ENCODE results near the gene SPTLC1.
"Not testable (repeated sequence)": the region's sequence is repeated elsewhere in the genome, so short reads cannot be mapped to it uniquely, and the experiment has no call there.

Gene SPTLC1

DNA sequence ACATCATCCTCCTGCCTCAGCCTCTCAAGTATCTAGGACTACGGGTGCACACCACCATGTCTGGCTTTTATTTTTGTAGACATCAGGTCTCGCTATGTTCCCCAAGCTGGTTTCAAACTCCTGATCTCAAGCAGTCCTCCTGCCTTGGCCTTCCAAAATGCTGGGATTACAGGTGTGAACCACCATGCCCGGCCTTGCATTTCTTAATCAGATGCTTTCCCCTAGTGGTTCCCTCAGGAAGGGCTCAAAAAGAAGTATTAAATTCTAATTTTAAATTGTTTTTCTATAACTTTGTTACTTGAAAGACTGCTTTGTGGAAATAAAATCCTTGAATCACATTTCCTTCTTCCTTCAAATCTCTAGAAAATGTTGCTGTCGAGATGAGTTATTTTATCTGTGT, 85.7 kb downstream of the SPTLC1 start:
- DNase-seq (ENCODE audit: low read depth), result no peak

DNA sequence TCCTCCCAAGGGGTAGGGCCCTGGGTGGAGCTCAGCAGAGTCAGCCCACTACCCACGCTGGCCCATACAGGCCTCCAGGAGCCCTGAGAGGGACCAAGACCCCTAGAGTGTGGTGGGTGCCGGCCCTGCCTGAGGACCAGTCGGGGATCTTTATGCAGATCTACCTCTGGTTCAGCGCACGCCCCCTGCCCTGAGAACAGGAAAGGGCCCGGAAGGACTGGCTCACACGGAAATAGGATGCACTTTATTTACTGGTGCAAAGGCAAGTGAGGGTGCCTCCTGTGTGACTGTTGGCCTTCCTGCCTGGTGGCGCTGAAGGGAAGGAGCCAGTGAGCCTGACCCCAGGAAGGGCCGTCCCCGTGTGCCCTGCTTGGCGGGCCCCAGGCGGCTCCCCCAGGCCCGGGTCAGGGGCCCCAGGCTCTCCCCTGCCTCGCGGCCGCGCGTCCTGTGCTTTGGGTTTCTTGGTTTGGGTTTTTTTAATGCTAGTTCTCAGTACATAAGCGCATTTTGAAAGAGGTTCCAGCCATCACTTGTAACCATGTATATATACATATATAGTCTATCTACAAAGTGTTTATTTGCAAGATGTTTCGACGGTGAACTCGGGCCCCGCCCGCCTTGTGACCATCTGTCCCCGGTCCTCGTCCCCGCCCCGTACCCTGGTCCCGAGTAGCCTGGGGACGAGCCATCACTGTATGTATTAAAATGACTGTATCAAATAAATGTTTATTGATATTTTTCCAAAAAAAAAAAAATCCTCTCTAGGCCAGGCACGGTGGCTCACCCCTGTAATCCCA, 88.8 kb downstream of the SPTLC1 start:
- no peak for DNase-seq (ENCODE audit: low read depth)

DNA sequence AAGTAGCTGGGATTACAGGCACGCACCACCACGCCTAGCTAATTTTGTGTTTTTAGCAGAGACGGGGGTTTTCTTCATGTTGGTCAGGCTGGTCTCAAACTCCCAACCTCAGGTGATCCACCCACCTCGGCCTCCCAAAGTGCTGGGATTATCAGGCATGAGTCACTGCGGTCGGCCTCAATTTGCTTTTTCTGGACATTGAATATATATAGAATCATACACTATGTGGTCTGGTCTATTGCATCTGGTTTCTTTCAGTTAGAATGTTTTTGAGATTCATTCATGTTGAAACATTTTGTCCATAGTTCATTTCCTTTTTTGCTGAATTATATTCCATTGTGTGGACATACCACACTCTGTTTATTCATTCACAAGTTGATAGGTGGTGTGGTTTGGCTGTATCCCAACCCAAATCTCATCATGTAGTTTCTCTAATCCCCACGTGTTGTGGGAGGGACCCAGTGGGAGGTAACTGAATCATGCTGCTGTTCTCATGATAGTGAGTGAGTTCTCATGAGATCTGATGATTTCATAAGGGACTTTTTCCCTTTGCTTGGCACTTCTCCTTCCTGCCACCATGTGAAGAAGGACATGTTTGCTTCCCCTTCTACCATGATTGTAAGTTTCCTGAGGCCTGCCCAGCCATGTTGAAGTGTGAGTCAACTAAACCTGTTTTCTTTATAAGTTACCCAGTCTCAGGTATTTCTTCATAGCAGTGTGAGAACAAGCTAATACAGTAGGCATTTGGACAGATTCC, 93.2 kb downstream of the SPTLC1 start:
- DNase-seq (ENCODE audit: low read depth), result not testable (repeated sequence)

DNA sequence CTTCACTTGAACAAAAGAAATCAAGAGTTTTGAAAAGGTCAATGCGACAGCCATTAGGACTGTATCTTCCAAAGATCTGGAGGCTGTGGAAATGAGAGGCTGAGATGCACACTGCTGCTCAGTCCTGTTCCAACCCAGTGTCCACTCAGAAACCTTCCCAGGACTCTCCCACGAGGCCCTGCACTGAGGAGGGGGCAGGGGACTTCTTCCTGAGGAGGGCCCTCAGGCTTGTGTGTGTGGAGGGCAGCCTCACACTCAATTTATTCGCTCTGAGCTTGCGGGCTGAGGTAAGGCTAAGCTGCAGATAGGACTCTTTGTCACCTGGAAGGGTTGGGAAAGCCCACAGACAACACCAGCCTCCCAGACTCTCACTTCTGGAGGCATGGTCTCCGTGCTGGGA, 95.6 kb downstream of the SPTLC1 start:
- DNase-seq (ENCODE audit: low read depth), result no peak

DNA sequence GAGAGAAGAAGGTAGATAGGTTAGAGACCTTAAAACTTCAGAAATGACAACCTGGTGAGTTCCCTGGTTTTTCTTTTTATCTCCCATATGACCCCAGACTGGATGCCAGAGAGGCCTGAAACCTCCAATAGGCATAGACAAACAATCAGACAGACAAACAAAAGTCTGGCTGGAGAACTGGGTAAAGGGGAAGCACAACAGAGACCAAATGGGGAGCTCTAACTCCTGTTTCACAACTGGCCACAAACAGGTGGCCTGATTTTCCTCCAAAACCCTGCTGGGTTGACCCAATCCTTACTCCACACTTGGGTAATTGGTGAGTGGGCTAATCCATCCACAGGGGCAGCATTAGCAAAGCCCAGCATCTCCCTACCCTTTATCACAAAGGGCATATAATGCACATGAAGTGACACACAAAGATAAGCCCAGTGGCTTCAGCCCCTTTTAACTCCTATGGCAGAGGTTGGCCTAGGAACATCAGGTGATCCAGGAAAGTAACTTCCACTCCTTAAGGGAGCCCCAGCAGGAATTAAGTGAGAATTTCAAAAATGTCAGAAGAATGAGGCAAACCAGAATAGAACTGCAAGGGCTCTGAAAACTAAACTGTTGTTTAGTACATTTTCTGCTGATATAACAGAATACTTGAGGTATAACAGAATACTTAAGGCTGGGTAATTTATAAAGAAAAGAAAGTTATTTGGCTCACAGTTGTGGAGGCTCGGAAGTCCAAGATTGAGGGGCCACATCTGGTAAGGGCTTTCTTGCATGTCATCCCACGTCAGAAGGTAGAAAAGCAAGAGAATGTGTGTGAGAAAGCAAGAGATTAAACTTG, 104.3 kb downstream of the SPTLC1 start:
- no peak for DNase-seq (ENCODE audit: low read depth)

DNA sequence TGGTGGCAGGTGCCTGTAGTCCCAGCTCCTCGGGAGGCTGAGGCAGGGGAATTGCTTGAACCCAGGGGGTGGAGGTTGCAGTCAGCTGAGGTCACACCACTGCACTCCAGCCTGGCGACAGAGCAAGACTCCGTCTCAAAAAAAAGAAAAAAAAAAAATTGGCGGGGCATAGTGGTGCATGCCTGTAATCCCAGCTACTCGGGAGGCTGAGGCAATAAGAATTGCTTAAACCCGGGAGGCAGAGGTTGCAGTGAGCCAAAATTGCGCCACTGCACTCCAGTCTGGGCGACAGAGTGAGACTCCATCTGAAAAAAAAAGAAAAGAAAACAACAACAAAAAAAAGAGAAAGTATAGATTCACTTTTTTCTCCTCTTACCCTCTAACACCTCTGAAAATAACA, 105.0 kb downstream of the SPTLC1 start:
- DNase-seq (ENCODE audit: low read depth), result not testable (repeated sequence)

DNA sequence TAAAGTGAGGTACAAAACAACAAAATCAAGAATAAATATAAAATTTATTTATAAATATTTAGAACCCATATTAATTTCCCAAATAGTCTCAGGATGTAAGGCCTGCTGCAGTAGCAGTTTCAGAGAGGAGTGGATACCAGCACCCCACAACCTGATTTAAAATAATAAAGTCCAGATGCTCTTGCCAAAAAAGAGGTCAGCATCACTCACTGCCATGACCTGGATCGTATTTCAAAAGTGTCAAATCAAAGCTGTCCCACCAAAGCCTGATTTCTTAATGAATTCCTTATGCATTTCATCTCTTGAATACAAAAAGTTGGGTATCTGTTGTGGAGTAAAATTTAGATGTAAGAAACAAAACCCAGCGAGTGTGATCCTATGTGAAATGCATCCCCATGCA, 107.2 kb downstream of the SPTLC1 start:
- no peak for DNase-seq (ENCODE audit: low read depth)

DNA sequence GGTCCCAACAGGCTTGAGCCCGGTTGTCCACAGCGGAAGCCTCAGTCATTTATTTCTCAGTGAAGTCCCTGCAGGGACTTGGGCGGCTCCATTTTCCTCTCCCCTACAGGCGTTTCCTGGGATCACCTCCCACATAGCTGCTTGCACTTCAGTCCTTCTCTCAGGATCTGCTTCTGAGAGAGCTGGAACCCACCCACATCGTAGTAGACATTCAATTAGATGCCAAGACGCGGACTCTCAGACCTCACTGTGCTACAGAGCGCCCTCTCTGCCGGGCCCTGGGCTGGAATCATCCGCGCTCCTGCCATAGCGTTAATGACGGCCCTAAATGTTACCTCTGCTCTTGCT, 111.2 kb downstream of the SPTLC1 start:
- DNase-seq (ENCODE audit: low read depth), result no peak

DNA sequence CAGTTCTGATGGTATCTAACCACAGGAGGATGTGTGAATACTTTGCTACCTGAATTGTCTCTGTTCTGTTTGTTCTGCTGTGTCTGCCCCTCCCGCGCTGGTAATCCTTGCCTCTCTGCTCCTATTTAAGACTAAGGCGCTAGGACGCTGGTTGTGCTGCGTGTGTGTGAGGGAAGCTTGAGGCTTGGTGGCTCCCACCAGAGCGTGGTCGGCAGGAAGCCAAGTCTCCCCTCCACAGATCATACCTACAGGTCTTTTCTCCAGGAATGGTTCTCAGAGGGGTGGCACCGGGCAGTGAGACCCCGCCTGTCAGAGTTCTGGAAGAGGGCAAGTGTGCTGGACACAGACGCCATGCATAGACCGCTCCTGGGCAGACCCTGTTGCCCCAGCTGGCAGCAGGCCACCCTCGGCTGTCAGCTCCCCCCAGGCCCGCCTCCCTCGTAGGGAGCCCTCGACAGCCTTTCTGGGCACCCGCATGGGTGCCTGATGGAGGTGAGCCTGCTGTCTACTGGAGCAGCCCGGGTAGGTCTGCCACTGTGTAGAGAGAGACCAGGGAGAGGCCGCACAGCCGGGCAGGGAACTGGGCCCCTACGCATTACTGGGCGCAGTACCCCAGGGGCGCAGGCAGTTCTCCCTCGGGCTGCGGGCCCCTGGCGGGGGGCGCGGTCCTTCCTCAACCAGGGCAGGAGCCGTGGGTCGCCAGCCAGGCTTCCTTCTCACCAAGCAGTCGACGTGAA, 111.7 kb downstream of the SPTLC1 start:
- no peak for DNase-seq (ENCODE audit: low read depth)

DNA sequence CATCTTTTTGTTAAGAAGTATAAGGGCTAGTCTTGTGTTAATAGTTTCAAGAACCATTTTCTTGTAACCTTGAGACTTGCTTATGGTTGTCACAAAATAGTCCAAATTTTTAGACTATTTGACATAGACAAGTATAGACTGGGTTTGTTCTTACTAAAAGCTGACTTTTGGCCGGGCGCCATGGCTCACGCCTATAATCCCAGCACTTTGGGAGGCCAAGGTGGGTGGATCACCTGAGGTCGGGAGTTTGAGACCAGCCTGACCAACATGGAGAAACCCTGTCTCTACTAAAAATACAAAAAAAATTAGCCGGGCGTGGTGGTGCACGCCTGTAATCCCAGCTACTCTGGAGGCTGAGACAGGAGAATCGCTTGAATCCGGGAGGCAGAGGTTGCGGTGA, 113.3 kb downstream of the SPTLC1 start:
- not testable (repeated sequence) for DNase-seq (ENCODE audit: low read depth)

DNA sequence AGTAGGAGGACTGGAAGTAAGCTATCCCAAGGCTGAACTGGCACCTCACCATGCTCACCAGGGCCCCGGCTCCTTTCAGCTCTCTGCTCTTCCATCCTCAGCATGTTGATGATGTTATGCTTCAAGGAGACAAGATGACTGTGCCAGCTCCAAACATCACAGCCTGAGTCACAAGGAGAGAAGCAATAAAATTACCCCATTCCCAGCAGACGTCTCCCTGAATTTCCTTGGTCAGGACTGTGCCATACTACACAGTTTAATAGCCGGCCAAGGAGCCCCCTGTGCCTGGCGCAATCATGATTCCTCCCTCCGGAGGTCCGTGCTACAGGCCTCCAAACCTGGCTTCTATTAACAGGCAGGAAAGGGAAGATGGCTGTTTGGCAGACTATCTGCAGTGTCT, 114.0 kb downstream of the SPTLC1 start:
- DNase-seq (ENCODE audit: low read depth), result no peak

DNA sequence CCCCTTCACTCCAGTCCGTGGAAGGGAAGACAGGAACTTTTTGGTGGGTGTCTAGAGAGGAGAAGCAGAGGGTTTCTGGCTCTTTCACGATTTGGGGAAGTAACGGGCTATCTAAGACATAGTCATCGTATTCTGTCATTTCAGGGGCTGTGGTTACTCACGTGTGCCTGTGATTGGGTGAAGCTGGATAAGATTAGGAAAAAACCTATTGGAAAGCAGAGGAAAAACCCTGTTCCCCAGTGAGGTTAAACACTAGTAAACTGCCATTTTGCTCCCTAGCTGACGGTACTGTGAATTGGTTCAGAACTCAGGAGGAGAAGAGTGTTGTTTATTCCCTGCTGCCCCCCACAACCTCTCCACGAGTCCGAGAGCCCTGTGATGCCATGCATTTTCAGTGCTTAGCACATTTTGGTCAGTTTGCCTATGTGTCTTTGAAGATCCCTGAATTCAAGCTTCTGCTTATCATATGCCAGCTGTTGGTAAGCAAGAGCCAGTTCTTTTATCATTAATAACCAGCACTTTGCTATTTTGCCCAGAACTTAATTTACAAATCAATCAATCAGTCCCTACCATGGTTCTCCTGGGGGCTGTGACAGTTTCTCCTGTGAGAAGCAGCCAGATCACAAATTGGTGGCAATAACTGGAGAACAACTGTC, 120.1 kb downstream of the SPTLC1 start:
- no peak for DNase-seq (ENCODE audit: low read depth)

DNA sequence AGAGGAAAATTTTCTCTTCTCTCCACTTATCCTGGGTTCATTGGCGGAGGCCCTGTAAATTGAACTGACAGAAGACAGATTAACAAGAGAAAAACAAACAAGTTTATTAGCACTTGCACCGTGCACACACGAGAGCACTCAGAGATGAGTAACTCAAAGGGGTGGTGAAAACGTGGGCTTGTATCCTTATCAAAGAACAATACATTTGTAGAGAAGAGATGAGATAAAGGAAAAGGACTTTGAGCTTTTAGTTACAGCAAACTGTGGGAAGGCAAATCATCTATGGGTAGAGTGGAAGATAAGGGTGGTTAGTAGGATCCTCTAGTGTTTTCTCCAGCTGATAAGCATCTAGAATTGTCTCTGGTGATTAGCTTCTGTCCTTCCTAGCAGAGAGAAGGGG, 120.8 kb downstream of the SPTLC1 start:
- no peak for DNase-seq (ENCODE audit: low read depth)

DNA sequence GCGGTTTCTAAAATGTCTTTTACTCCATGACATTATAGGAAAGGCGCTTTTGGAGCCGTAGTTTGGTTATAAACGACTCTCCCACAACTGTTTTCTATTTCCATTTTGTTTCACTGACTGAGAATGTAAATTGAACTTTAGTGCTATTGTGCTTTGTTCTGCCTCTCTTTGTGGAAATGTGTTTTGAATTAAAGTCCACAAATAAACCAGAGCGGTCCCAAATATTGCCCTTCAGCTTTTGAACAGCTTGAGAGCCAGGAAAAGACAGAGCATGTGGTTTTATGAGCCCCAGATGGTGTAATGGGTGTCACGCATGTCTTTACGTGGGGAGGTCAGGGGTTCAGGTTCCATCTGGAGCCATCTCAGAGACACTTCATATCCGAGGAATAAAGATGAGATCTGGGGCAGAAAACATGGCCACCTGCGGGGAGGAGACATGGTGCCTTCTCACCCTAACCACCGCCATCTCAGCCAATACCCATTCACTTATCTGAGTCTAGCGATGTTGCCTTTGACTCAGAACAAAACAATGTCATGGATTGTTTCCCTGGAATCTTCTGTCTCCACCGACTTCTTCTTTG, 122.7 kb downstream of the SPTLC1 start:
- no peak for DNase-seq (ENCODE audit: low read depth)

DNA sequence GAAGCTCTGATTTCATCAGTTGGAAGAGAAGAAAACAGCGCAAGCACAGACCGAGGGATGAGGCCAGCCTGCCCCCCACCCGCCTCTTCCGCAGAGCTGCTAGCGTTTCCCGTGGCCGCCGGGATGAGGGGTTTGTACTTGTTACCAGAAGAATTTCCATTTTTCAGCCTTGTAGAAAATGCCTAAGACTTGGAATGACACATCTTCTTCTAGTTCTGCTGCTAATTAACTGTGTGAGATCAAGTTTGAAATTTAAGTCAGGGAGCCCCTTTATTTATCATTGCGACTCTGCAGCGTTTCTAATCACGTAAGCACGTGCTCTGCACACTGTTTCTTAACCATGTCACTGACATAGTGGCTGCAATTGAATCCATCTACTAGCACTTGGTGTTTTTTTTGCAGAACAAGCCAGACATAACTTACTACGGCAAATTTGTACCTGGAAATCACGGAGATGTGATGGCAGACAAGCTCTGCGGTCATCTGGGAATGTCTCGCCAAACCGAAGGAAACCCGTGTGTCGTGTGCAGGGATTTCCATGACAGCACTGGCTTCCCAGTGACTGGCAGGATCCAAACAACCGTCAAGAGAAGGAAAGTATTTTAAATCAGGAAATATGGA, 123.4 kb downstream of the SPTLC1 start:
- no peak for DNase-seq (ENCODE audit: low read depth)

DNA sequence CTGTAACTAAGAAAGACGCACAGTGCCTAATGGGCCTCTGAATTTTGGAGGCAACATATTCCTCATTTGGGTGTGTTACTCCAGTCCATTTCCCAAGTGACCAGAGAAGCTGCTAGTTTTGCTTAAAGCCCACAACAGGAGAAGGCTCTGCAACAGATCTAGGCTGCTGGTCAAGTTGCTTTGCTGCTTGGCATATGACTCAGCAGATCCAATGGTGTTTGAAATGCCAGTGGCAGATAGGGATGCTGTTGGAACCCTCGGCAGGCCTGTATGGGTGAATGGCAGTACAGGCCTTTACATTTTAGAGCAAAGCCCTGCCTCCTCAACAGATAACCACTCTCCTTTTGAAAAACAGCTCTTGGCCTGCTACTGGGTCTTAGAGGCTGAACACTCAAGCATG, 129.0 kb downstream of the SPTLC1 start:
- no peak for DNase-seq (ENCODE audit: low read depth)

DNA sequence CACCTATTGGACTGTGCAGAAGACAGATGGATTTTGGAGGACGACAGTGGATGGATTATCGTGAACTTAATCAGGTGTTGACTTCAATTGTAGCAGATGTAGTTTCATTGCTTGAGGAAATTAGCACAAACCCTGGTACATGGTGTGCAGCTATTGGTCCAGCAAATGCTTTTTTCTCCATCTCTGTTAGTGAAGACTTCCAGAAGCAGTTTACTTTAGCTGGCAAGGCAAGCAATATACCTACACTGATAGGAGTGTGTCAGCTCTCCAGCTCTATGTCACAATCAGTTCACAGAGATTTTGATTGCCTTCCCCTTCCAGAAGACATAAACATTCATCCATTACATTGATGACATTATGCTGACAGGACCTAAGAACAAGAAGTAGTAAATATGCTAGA, 129.5 kb downstream of the SPTLC1 start:
- DNase-seq (ENCODE audit: low read depth), result no peak
